Ovary (tissue), 3 donors: ENCODE results near the gene LAD1.

Source experiments
- CTCF ChIP-seq, 3 donors: fragments of 450-650 bp in 2 of 3; fragments of 200-600 bp in 1 of 3; IDR thresholded peaks; one replicate each; pipeline versions ENCODE4 v1.5.1 to v1.8.0; 2016 to 2022; ENCODE audit warnings: antibody characterized with exemption in 3 of 3, mild to moderate bottlenecking in 1 of 3
- EP300 ChIP-seq: sonication (generic); formaldehyde crosslinking; IDR thresholded peaks from one replicate; pipeline ENCODE4 v1.6.1; 2017; ENCODE audit warnings: antibody characterized with exemption
- POLR2A ChIP-seq: fragments of 450-650 bp; IDR thresholded peaks from one replicate; pipeline ENCODE4 v1.6.1; 2017; ENCODE audit warnings: antibody characterized with exemption, mild to moderate bottlenecking, moderate library complexity
- donor health status: DM: no; HTN: no; CAD: no.

DNA sequence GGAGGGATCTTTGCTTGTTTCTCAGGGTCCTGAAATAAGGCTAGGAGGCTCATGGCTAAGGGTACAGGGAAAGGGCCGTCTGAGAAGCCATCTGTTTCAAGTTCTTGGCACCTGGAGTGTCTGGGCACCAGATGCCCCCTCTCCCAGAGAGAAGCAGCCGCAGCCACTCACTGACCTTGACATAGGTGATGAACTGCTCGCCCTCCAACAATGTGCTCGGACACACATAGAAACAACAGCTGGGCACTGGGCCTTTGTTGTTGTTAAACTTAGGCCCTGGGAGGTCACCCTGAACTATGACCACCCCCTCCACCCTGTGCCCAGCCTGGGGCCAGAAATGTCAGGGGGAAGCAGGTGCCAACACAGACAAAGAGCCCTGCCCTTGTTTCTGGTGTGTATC, 31.7 kb upstream of the LAD1 start:
- TF ChIP-seq CTCF (IDR thresholded peaks at IDR 0.05) (no peak), EP300 (no peak), POLR2A (no peak)
